ENCODE results near the gene B2M. TPM values are rescaled to one million over a fixed set of nuclear protein-coding genes. Genes with fewer than 3 reads are reported as not detected.

B2M gene
- total RNA-seq, 1 experiment from 2014 or later, result 388 TPM

GRCh38 chr15:44734839-44735481 is 23.6 kb downstream of the B2M start:
- peaks cover 0 to 4% of the 10 kb centered on the region in 2 experiments; a peak in 2 of 4 replicates for H3K36me3 ChIP-seq (ENCODE audit: control insufficient read depth in 1 of 2, insufficient read depth in 2 of 2, low read length in 2 of 2)
- H3K4me1 ChIP-seq (ENCODE audit: control insufficient read depth in 1 of 2, insufficient read depth in 2 of 2, low read length in 2 of 2), result peaks cover 2% of the 10 kb centered on the region in 2 experiments; a peak in 3 of 4 replicates
- no peaks in the 10 kb centered on the region for H3K79me2 ChIP-seq (ENCODE audit: insufficient read depth, low read length)
- H3K27me3 ChIP-seq (ENCODE audit: insufficient read depth, low read length), result no peaks in the 10 kb centered on the region
- TF ChIP-seq, protein P1, sequence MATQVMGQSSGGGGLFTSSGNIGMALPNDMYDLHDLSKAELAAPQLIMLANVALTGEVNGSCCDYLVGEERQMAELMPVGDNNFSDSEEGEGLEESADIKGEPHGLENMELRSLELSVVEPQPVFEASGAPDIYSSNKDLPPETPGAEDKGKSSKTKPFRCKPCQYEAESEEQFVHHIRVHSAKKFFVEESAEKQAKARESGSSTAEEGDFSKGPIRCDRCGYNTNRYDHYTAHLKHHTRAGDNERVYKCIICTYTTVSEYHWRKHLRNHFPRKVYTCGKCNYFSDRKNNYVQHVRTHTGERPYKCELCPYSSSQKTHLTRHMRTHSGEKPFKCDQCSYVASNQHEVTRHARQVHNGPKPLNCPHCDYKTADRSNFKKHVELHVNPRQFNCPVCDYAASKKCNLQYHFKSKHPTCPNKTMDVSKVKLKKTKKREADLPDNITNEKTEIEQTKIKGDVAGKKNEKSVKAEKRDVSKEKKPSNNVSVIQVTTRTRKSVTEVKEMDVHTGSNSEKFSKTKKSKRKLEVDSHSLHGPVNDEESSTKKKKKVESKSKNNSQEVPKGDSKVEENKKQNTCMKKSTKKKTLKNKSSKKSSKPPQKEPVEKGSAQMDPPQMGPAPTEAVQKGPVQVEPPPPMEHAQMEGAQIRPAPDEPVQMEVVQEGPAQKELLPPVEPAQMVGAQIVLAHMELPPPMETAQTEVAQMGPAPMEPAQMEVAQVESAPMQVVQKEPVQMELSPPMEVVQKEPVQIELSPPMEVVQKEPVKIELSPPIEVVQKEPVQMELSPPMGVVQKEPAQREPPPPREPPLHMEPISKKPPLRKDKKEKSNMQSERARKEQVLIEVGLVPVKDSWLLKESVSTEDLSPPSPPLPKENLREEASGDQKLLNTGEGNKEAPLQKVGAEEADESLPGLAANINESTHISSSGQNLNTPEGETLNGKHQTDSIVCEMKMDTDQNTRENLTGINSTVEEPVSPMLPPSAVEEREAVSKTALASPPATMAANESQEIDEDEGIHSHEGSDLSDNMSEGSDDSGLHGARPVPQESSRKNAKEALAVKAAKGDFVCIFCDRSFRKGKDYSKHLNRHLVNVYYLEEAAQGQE (IDR thresholded peaks at IDR 0.05; ENCODE audit: low read depth), result no peak
- TF ChIP-seq ELF1 (IDR thresholded peaks at IDR 0.05; ENCODE audit: borderline replicate concordance, low read depth), result no peak
- no TSS peak for BruUV-seq (replicated peaks)
- ATAC-seq, result no peak
- no peaks in the 10 kb centered on the region for H3K9me3 ChIP-seq (ENCODE audit: control insufficient read depth in 1 of 2, insufficient read depth in 1 of 2, low read depth in 1 of 2, low read length in 2 of 2)
- no peaks in the 10 kb centered on the region for H3K9me2 ChIP-seq (ENCODE audit: insufficient read depth)
- ChIA-PET RAD21 (ENCODE audit: low non-redundant PET in 1 of 2, low total read pairs in 2 of 2, uncharacterized antibody in 2 of 2, unreplicated experiment in 2 of 2) (interaction anchor here in 1 of 2 experiments (4.0 kb wide), 1 partner anchor 72 kb away, joined by 16 read pairs; the partner anchor contains the start of gene SPG11), CTCF (interaction anchor here (4.0 kb wide), 1 partner anchor 72 kb away, joined by 39 read pairs; the partner anchor contains the start of gene SPG11), POLR2A (interaction anchor here (1.6 to 3.8 kb wide), 4 partner anchors 7 to 72 kb away, joined by 4 to 28 read pairs (median 6); partner anchors contain the start of genes B2M, PATL2 and SPG11)
- H3K9ac ChIP-seq (ENCODE audit: low read length), result no peak overlapping the region
- H3K4me3 ChIP-seq (replicated peaks in 1 of 2; ENCODE audit: low read depth in 1 of 2, low read length in 2 of 2), result no peak overlapping the region
- no peak overlapping the region for H3K4me2 ChIP-seq (ENCODE audit: low read length)
- no peak overlapping the region for H3K27ac ChIP-seq (ENCODE audit: low read depth, low read length)
- no peak overlapping the region for H2AFZ ChIP-seq (ENCODE audit: low read depth, low read length, poor library complexity, severe bottlenecking)
- DNase-seq (ENCODE audit: low read depth, low spot score), result no peak
- intact Hi-C loops (cut with micrococcal nuclease), result no loop called here
- no peaks in the 10 kb centered on the region for H4K20me1 ChIP-seq (ENCODE audit: insufficient read depth)
